Transverse colon (tissue), 3 donors: ENCODE measurements around the gene BMP6.

Experiments used
- POLR2A ChIP-seq: fragments of 450-650 bp; IDR thresholded peaks from one replicate; pipeline ENCODE4 v1.6.1; 2016; ENCODE audit warnings: antibody characterized with exemption, mild to moderate bottlenecking, moderate library complexity
- TF ChIP-seq, protein P1 (sequence below), 5 experiments: fragments of 200-600 bp in 3 of 5; fragments of 450-650 bp in 2 of 5; sonication (generic) in 3 of 5; IDR thresholded peaks; 1 replicate in 2 of 5; 2 replicates in 3 of 5; pipeline ENCODE4 v1.5.1; 2016 to 2017; ENCODE audit warnings: antibody characterized with exemption in 5 of 5, inconsistent platforms in 3 of 5, mild to moderate bottlenecking in 2 of 5, moderate library complexity in 1 of 5

- TF ChIP-seq POLR2A, result no peak
- TF ChIP-seq, protein P1, sequence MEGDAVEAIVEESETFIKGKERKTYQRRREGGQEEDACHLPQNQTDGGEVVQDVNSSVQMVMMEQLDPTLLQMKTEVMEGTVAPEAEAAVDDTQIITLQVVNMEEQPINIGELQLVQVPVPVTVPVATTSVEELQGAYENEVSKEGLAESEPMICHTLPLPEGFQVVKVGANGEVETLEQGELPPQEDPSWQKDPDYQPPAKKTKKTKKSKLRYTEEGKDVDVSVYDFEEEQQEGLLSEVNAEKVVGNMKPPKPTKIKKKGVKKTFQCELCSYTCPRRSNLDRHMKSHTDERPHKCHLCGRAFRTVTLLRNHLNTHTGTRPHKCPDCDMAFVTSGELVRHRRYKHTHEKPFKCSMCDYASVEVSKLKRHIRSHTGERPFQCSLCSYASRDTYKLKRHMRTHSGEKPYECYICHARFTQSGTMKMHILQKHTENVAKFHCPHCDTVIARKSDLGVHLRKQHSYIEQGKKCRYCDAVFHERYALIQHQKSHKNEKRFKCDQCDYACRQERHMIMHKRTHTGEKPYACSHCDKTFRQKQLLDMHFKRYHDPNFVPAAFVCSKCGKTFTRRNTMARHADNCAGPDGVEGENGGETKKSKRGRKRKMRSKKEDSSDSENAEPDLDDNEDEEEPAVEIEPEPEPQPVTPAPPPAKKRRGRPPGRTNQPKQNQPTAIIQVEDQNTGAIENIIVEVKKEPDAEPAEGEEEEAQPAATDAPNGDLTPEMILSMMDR (IDR thresholded peaks at IDR 0.05), result no peak
Observed at GRCh38 chr6:7906741-7907140, 180.8 kb downstream of the BMP6 start.
